Measurements from ENCODE around the gene TMEM117. TPM values are rescaled to one million over a fixed set of nuclear protein-coding genes. Genes with fewer than 3 reads are reported as not detected.

TMEM117 gene
- total RNA-seq, 1 donor from 2014 or later, result 11.6 TPM

DNA sequence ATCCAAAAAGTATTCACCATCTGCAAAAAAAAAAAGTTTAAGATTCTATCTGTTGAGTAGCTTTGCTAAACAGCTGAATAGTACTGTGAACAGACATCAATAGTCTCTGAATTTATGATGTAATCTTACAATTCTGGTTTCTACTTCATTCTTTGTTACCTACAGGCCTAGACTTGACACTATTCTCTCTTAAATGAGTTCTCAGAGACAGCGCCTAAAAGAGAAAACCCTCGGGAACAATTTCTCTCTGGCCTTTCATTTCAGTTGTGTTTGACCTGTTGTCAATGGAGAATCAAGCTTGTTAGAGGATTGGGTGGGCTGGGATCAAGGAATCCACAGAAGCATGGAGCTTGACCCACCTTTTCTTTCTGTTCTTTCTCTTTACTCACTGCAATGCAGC is 23.8 kb upstream of the TMEM117 start:
- H3K27ac Mint-ChIP-seq, result no peak overlapping the region
- no peak overlapping the region for H3K4me3 Mint-ChIP-seq (ENCODE audit: low read depth)
- peaks cover 4% of the 10 kb centered on the region for H3K27me3 Mint-ChIP-seq
- peaks cover 3% of the 10 kb centered on the region for H3K4me1 Mint-ChIP-seq (ENCODE audit: low read depth)
- H3K9me3 Mint-ChIP-seq (ENCODE audit: low read depth), result no peaks in the 10 kb centered on the region
- no peaks in the 10 kb centered on the region for H3K36me3 Mint-ChIP-seq (ENCODE audit: insufficient read depth)
- DNase-seq (ENCODE audit: low spot score, unreplicated experiment), result no peak
- TF ChIP-seq, protein P1, sequence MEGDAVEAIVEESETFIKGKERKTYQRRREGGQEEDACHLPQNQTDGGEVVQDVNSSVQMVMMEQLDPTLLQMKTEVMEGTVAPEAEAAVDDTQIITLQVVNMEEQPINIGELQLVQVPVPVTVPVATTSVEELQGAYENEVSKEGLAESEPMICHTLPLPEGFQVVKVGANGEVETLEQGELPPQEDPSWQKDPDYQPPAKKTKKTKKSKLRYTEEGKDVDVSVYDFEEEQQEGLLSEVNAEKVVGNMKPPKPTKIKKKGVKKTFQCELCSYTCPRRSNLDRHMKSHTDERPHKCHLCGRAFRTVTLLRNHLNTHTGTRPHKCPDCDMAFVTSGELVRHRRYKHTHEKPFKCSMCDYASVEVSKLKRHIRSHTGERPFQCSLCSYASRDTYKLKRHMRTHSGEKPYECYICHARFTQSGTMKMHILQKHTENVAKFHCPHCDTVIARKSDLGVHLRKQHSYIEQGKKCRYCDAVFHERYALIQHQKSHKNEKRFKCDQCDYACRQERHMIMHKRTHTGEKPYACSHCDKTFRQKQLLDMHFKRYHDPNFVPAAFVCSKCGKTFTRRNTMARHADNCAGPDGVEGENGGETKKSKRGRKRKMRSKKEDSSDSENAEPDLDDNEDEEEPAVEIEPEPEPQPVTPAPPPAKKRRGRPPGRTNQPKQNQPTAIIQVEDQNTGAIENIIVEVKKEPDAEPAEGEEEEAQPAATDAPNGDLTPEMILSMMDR (IDR thresholded peaks at IDR 0.05; ENCODE audit: unreplicated experiment), result no peak

DNA sequence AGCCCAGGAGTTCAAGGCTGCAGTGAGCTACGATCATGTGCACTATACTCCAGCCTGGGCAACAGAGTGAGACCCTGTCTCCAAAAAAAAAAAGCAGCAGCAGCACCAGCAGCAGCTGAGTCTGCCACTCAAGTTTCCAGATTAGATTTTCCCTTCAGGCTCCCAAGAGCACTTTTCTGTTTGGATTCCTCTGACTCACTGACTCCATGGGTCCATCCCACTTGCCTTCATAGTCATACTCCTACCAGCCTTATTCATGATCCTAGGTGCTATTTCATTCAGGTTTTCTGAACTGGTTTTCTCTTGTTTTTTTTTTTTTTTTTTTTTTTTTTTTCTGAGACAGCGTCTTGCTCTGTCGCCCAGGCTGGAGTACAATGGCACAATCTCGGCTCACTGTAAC is 23.0 kb upstream of the TMEM117 start:
- no peak overlapping the region for H3K27ac Mint-ChIP-seq
- H3K4me3 Mint-ChIP-seq (ENCODE audit: low read depth), result no peak overlapping the region
- H3K9me3 Mint-ChIP-seq (ENCODE audit: low read depth), result no peaks in the 10 kb centered on the region
- H3K4me1 Mint-ChIP-seq (ENCODE audit: low read depth), result peaks cover 3% of the 10 kb centered on the region
- no peak for DNase-seq (ENCODE audit: low spot score, unreplicated experiment)
- H3K36me3 Mint-ChIP-seq (ENCODE audit: insufficient read depth), result no peaks in the 10 kb centered on the region
- TF ChIP-seq, protein P1 (IDR thresholded peaks at IDR 0.05; ENCODE audit: unreplicated experiment), result no peak
- peaks cover 4% of the 10 kb centered on the region for H3K27me3 Mint-ChIP-seq

DNA sequence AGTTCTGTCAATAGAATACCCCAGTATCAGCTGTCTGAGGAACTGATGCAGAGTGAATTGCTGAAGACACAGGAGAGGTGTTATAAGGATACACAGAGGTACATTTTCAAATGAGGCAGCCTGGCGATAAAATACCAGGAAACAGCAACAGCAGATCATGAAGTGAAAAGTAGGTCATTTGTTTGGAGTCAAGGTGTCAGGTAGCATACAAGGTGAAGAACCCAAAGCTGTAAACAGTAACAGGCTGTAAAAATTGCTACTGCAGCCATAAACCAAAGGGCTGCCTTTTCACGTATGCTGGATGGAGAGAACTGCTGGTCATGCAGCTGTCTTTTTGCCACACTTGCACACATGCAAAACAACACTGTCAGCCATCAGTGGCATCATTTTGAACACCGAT is 20.5 kb upstream of the TMEM117 start:
- H3K4me3 Mint-ChIP-seq (ENCODE audit: low read depth), result no peak overlapping the region
- H3K9me3 Mint-ChIP-seq (ENCODE audit: low read depth), result no peaks in the 10 kb centered on the region
- DNase-seq (ENCODE audit: low spot score, unreplicated experiment), result no peak

DNA sequence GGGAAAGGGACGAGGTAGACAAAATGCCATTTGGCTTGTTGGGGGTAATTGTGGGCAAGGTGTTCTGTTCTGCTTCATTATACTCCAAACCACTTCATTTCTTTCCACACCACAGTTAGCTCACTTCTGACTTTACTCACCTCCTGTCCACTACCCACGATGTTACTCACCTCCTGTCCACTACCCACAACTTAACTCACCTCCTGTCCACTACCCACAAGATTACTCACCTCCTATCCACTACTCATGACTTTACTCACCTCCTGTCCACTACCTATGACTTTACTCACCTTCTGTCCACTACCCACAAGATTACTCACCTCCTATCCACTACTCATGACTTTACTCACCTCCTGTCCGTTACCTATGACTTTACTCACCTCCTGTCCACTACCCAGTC is 19.7 kb upstream of the TMEM117 start:
- Mint-ChIP-seq H3K4me3 (ENCODE audit: low read depth) (no peak overlapping the region), H3K36me3 (ENCODE audit: insufficient read depth) (no peaks in the 10 kb centered on the region), H3K4me1 (ENCODE audit: low read depth) (peaks cover 3% of the 10 kb centered on the region), H3K27me3 (no peaks in the 10 kb centered on the region), H3K9me3 (ENCODE audit: low read depth) (no peaks in the 10 kb centered on the region), H3K27ac (no peak overlapping the region)
- no peak for DNase-seq (ENCODE audit: low spot score, unreplicated experiment)
- TF ChIP-seq, protein P1 (IDR thresholded peaks at IDR 0.05; ENCODE audit: unreplicated experiment), result no peak

More for the DNA sequence above, 20.5 kb upstream of the TMEM117 start:
- TF ChIP-seq, protein P1 (IDR thresholded peaks at IDR 0.05; ENCODE audit: unreplicated experiment), result no peak
- Mint-ChIP-seq H3K36me3 (ENCODE audit: insufficient read depth) (no peaks in the 10 kb centered on the region), H3K27ac (no peak overlapping the region), H3K27me3 (peaks cover under 1% of the 10 kb centered on the region), H3K4me1 (ENCODE audit: low read depth) (peaks cover 3% of the 10 kb centered on the region)

DNA sequence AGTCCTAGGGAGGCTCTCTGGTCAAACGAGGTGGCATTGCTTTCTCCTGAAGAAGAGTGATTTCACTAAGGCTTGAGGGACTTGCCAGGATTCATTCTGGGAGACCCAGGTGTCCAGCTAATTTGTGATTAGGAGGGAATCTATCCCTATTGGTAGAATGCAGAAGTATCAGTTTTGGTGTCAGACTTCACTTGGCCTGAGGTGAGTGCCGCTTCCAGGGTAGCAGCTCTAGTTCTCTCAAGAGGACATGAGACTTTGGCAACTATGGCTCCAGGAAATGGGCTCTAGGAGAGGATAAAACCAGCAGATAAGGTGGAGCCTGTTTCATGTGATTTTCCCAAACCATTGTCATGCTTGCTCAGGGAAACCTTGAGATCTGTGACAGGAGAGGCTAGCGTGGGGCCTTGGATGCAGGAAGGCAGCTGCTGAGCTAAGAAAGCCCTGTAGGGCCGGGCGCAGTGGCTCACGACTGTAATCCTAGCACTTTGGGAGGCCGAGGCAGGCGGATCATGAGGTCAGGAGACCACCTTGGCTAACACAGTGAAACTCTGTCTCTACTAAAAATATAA is 11.6 kb upstream of the TMEM117 start:
- Mint-ChIP-seq H3K9me3 (ENCODE audit: low read depth) (no peaks in the 10 kb centered on the region), H3K4me1 (ENCODE audit: low read depth) (no peaks in the 10 kb centered on the region), H3K27ac (no peak overlapping the region), H3K36me3 (ENCODE audit: insufficient read depth) (no peaks in the 10 kb centered on the region), H3K4me3 (ENCODE audit: low read depth) (no peak overlapping the region), H3K27me3 (no peaks in the 10 kb centered on the region)
- TF ChIP-seq, protein P1 (IDR thresholded peaks at IDR 0.05; ENCODE audit: unreplicated experiment), result no peak
- DNase-seq (ENCODE audit: low spot score, unreplicated experiment), result no peak

Measured in progenitor cell of endocrine pancreas (in vitro differentiated cells).